MCF 10A (cell line): Measurements from ENCODE around the gene COBL. TPM values are rescaled to one million over a fixed set of nuclear protein-coding genes. Genes with fewer than 3 reads are reported as not detected.
"Not testable (repeated sequence)": the region's sequence is repeated elsewhere in the genome, so short reads cannot be mapped to it uniquely, and the experiment has no call there.

ENCODE experiments used
- BruUV-seq: library from RNA; stranded (reverse); fragments of 400-500 nt; replicated peaks from 2 replicates; lab custom pipeline; 2021; lab: Mats Ljungman, UMichigan
- CTCF ChIA-PET: fragments of 300-600 bp; sonication (Branson Sonifier 250); formaldehyde crosslinking; extraction: SDS; loops from one replicate; lab custom pipeline; 2021; ENCODE audit warnings: antibody characterized with exemption, inconsistent platforms; lab: Yijun Ruan, JAX
- POLR2A ChIA-PET: fragments of 300-600, 350-650 bp; sonication (Branson Sonifier 250); formaldehyde crosslinking; extraction: SDS; loops from one replicate; lab custom pipeline; 2020; ENCODE audit warnings: antibody characterized with exemption, inconsistent platforms; lab: Yijun Ruan, JAX
- DNase-seq: peaks from one replicate; pipeline ENCODE4 v3.0.0-alpha.2; 2018; ENCODE audit not compliant: unreplicated experiment
- H3K27ac Mint-ChIP-seq: one replicate; pipeline ENCODE4 v1.8.0; 2022; ENCODE audit warnings: mild to moderate bottlenecking, low read depth, mixed read lengths; ENCODE audit not compliant: unreplicated experiment
- H3K27me3 Mint-ChIP-seq: one replicate; pipeline ENCODE4 v1.8.0; 2022; ENCODE audit warnings: mixed read lengths; ENCODE audit not compliant: insufficient read depth, unreplicated experiment
- H3K36me3 Mint-ChIP-seq: one replicate; pipeline ENCODE4 v1.8.0; 2022; ENCODE audit warnings: mild to moderate bottlenecking, moderate library complexity, mixed read lengths; ENCODE audit not compliant: insufficient read depth, unreplicated experiment
- H3K4me1 Mint-ChIP-seq: one replicate; pipeline ENCODE4 v1.8.0; 2022; ENCODE audit warnings: mixed read lengths; ENCODE audit not compliant: insufficient read depth, unreplicated experiment
- H3K4me3 Mint-ChIP-seq: one replicate; pipeline ENCODE4 v1.8.0; 2022; ENCODE audit warnings: mild to moderate bottlenecking, moderate library complexity, mixed read lengths; ENCODE audit not compliant: unreplicated experiment
- H3K9me3 Mint-ChIP-seq: one replicate; pipeline ENCODE4 v1.8.0; 2022; ENCODE audit warnings: mixed read lengths; ENCODE audit not compliant: unreplicated experiment
- CTCF ChIP-seq: fragments of 200-600 bp; IDR thresholded peaks from one replicate; pipeline ENCODE4 v1.8.0; 2022; ENCODE audit warnings: antibody characterized with exemption, mild to moderate bottlenecking; ENCODE audit not compliant: unreplicated experiment
- intact Hi-C: fragments of 100-400 bp; cut with micrococcal nuclease; formaldehyde crosslinking; loops from 2 replicates; pipeline ENCODE4 v1.14.1; 2022
- total RNA-seq: library from RNA; stranded (reverse); gene quantifications from 2 replicates; pipeline ENCODE4 v1.2.3, GENCODE V29; 2022

The COBL gene
- total RNA-seq, 1 experiment from 2014 or later, result 12.3 TPM

GRCh38 chr7:51214098-51214497 is 102.5 kb downstream of the COBL start:
- Mint-ChIP-seq H3K36me3 (no peaks in the 10 kb centered on the region), H3K4me3 (no peak overlapping the region), H3K27me3 (no peaks in the 10 kb centered on the region), H3K4me1 (peaks cover 3% of the 10 kb centered on the region), H3K9me3 (no peaks in the 10 kb centered on the region), H3K27ac (no peak overlapping the region)
- ChIA-PET CTCF (interaction anchor here (0.6 to 2.1 kb wide), 3 partner anchors 75 to 353 kb away, joined by 3 to 7 read pairs (median 3); no protein-coding TSS in a partner anchor), POLR2A (no interaction called here)
- BruUV-seq, result no TSS peak
- intact Hi-C loops, result no loop called here
- no peak for TF ChIP-seq CTCF
- no peak for DNase-seq

- DNase-seq, result no peak
- CTCF ChIA-PET, result interaction anchor here (0.6 to 2.1 kb wide), 4 partner anchors 51 to 153 kb away, joined by 3 to 7 read pairs (median 3); no protein-coding TSS in a partner anchor
- Mint-ChIP-seq H3K4me3 (no peak overlapping the region), H3K9me3 (no peaks in the 10 kb centered on the region), H3K4me1 (peaks cover 6% of the 10 kb centered on the region), H3K27ac (no peak overlapping the region), H3K36me3 (no peaks in the 10 kb centered on the region), H3K27me3 (no peaks in the 10 kb centered on the region)
- no peak for TF ChIP-seq CTCF
- POLR2A ChIA-PET, result no interaction called here
- BruUV-seq, result no TSS peak
- intact Hi-C loops, result no loop called here
Observed at GRCh38 chr7:51213618-51214017, 103.0 kb downstream of the COBL start.

- peak overlapping the region; percentile 40 for H3K27ac Mint-ChIP-seq
Observed at GRCh38 chr7:51210766-51211165, 105.8 kb downstream of the COBL start.

GRCh38 chr7:51209426-51209825 is 107.2 kb downstream of the COBL start:
- H3K36me3 Mint-ChIP-seq, result no peaks in the 10 kb centered on the region
- no peak for TF ChIP-seq CTCF
- no peak overlapping the region for H3K27ac Mint-ChIP-seq

More at GRCh38 chr7:51210766-51211165, 105.8 kb downstream of the COBL start:
- no peaks in the 10 kb centered on the region for H3K27me3 Mint-ChIP-seq
- DNase-seq, result no peak
- peaks cover 6% of the 10 kb centered on the region for H3K4me1 Mint-ChIP-seq
- ChIA-PET CTCF (interaction anchor here (1.0 to 3.3 kb wide), 3 partner anchors 14 to 156 kb away, joined by 6 to 18 read pairs (median 10); no protein-coding TSS in a partner anchor), POLR2A (no interaction called here)
- intact Hi-C loops, result no loop called here
- no peaks in the 10 kb centered on the region for H3K9me3 Mint-ChIP-seq
- no peak for TF ChIP-seq CTCF
- no peaks in the 10 kb centered on the region for H3K36me3 Mint-ChIP-seq
- no peak overlapping the region for H3K4me3 Mint-ChIP-seq
- BruUV-seq, result no TSS peak

GRCh38 chr7:51208125-51208524 is 108.5 kb downstream of the COBL start:
- CTCF ChIA-PET, DNase-seq, intact Hi-C loops, H3K4me3 Mint-ChIP-seq, H3K4me1 Mint-ChIP-seq, H3K27ac Mint-ChIP-seq, BruUV-seq, H3K27me3 Mint-ChIP-seq, POLR2A ChIA-PET, H3K36me3 Mint-ChIP-seq, H3K9me3 Mint-ChIP-seq: not testable (repeated sequence)

More at GRCh38 chr7:51209426-51209825, 107.2 kb downstream of the COBL start:
- no TSS peak for BruUV-seq
- Mint-ChIP-seq H3K9me3 (no peaks in the 10 kb centered on the region), H3K4me3 (no peak overlapping the region), H3K4me1 (peaks cover 6% of the 10 kb centered on the region), H3K27me3 (no peaks in the 10 kb centered on the region)
- DNase-seq, result no peak
- CTCF ChIA-PET, result interaction anchor here (0.9 to 3.3 kb wide), 5 partner anchors 16 to 158 kb away, joined by 3 to 18 read pairs (median 4); no protein-coding TSS in a partner anchor
- intact Hi-C loops, result no loop called here
- POLR2A ChIA-PET, result interaction anchor here (0.9 to 1.0 kb wide), 2 partner anchors 15 to 47 kb away, joined by 3 read pairs; no protein-coding TSS in a partner anchor
